HG02970 (cell line): ENCODE measurements around the gene CSNK1G2.

Experiments
- ATAC-seq: cut with Tn5 transposase; IDR thresholded peaks from one replicate; pipeline ENCODE4 v1.9.1; 2021; ENCODE audit warnings: mild to moderate bottlenecking, moderate library complexity, moderate number of reproducible peaks; ENCODE audit not compliant: unreplicated experiment, low FRiP score

CSNK1G2 gene

DNA sequence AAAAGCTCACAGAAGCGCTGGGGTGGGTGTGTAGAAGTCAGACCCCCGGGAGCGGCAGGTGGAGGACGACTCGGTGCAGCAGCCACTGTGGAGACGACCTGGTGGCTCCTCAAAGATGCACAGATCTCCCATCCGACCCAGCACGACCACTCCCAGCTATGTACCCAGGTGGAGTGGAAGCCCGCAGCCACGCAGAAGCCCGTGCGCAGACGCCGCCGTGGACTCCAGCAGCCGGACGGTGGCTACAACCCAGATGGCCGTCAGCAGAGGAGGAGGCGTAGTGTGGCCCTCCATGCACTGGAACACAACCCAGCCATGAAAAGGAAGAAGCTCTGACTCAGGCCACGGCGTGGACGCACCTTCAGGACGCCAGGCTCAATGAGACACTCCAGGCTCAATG is 21.7 kb downstream of the CSNK1G2 start:
- ATAC-seq, result no peak

DNA sequence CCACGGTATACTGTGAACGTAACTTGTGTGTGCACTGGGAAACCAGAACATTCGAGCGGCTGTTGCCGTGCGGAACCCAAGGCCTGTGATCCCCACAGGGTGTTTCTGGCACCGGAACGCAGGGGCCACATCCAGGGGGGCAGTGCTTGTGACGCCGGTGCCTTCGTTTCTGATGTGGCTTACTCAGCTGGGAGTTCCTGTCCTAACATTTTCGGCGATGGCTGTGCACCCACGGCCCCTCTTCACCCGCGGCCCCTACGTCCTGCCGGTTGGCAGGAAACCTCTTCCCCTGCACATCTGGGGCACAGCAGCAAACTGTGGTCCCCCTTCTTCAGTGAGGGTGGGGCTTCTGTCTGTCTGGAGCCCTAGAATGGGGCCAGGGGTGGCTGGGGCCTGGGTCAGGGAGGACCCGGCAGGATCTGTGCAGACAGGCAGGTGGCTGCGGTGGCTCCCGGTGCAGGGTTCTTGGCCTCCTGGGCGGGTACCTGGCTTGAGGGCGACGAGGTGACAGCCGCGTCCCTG is 26.2 kb downstream of the CSNK1G2 start:
- no peak for ATAC-seq

DNA sequence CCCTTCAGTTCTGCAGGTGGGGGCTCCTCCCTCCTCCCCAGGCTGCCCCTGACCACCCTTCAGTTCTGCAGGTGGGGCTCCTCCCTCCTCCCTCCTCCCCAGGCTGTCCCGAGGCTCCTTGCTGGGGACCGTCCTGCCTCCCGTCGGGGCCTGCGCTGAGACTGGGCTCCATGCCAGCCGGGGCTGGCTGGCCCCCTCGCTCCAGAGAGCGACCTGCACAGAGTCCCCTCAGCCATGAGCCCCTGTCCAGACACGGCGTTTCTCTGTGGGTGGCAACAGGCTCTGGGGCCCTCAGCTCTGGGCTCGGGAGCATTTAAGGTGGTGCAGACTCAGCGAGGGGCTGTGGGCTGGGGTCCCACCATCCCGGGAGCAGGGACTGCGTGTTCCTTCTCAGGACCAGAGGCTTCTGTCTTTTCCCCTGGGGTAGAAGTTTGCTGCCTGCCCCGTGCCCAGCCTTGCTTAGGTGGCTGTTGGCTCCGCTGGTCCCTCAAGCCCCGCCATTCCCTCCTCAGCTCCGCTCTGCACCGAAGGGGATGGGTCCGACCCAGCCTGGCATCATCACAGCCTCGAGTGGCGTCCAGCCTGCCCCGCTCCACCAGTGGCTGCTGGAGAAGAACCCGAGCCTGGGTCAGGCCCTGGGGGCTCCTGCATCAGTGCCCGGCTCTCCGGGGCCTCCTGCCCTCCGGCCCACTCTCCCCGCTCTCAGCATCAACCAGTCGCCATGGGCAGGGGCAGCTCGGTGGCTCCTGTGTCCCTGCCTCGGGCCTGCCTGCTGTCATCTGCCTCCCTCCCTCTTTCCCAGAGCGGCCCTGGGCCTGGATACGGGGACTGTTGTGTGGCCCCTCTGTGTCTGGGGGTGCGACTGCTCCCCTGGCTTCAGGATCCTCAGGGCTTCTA is 27.6 kb downstream of the CSNK1G2 start:
- no peak for ATAC-seq

DNA sequence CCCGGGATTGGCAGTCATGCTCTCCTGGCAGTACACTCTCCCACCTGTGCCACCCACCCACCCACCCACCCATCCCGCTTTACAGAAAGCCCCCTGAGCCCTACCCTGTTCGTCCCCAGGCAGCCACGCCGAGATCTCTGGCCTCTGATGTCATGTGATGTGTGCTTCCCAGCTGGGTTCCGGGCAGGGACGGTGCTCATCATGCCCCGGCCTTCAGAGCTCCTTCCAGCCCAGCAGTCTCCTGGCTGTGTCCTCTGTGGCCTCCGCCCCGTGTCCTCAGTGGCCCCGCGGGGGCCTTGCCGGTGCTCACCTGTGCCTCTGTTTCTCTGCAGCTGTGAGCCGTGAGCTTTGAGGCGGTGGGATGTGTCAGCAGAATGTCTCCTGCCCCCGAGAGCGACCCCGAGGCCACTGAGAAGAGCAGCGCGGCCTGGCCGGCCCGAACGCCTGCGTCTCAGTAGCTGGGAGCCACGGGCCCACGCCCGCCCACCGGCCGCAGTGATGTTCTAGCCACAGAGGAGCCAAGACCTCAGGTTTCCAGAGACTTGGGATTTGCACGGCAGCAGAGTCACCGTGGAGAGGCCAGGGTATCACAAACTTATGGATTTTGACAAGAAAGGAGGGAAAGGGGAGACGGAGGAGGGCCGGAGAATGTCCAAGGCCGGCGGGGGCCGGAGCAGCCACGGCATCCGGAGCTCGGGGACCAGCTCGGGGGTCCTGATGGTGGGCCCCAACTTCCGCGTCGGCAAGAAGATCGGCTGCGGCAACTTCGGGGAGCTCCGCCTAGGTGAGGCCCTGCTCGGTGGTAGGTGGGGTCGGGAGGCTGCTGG is 28.4 kb downstream of the CSNK1G2 start:
- ATAC-seq, result no peak

DNA sequence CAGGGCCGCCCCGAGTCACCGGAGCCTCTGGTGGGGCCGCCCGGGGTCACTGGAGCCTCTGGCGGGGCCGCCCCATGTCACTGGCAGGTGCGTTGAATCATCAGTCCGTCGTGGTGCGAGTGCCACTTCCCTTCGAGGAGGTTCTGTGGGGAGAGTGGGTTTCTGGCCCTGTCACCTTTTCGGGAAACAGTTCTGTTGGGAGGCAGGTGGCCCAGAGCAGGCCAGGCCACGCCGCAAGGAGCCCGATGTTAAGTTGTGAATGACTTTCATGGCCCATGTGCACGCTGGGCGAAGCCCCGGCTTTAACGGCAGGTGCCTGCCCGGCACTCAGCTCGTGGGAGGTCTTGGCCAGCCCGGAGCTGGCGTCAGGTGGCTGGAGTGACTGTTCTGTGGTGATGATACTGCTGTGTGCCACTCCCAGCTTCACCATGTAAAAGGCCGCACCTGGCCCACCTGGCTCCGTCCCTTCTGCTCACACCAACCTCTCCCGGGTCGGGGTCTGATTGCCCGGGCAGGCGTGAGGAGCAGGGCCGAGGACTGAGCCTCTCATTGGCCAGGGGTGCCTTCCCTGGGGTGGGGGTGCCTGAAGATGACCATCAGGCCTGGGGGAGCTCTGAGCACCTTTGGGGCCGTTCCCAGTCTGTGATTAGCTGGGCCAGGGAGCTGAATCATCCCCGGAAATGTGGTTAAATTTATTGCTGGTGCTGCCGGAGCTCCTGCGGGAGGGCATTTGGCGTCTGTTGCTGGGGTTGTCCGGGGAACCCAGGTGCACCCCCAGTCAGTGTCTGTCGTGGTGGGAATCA is 29.2 kb downstream of the CSNK1G2 start:
- ATAC-seq, result no peak

DNA sequence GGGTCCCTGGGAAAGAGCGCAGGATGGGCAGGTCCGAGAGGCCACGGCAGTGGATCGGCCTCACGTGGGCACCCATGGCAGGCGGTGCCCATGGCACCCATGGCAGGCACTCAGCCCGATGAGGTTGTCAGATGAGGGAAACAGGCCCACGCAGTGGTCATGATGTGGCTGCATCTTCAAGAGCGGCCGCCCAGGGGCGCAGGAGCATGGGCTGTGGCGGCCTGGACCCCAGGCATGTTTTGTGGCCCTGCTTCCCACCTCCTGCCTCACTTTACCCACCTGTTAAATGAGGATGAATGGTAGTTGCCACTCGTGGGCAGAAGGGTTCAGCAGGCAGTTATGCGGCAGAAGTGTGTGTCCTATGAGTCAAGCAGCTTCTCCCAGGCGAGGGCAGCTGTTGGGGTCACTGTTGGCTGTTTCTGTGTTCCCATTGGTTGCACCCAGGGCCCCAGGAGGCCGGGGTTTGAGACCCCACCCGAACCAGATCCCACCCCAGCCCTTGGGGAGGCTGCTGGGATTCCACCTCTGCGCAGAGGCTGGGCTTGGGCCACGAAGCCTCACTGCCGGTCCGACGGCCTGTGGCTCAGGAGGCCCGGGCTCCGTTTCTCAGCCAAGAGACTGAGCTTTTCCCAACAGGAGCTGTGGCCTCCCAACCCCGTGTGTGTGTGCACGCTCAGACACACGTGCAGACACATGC is 30.0 kb downstream of the CSNK1G2 start:
- ATAC-seq, result no peak

DNA sequence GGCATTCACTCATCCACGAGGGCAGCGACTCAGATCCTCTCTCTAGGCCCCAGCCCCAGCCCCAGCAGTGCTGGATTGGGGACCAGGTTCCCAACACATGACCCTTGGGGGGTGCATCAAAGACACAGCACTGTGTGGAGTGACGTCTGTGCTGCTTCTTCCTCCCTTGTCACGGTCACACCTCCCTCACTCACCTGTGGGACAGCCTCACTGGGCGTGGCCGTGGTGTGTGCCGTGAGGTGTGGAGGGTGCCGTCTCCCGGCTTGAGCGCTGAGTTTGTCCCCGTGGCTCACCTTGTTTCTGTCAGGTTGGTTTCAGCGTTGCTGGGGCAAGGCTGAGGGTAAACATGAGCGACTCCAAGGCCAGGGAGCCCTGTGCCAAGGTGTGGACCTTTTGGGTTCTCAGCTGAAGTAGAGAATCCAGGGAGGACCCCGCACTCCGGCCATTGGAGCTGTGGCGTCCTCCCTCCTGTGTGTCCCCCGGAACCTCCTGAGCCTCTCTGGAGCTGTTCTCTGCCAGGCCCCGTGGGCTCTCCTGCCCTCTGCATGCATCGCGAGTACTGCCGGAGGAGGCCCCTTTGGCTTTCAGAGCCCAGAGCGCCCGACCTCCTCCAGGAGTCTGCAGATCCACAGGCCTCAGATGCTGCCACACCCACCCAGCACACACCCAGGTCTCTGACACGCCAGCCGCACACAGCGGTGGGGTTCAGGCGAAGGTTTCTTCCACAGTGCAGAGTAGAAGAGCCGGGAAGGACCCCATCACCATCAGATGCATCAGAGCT is 33.6 kb downstream of the CSNK1G2 start:
- no peak for ATAC-seq

DNA sequence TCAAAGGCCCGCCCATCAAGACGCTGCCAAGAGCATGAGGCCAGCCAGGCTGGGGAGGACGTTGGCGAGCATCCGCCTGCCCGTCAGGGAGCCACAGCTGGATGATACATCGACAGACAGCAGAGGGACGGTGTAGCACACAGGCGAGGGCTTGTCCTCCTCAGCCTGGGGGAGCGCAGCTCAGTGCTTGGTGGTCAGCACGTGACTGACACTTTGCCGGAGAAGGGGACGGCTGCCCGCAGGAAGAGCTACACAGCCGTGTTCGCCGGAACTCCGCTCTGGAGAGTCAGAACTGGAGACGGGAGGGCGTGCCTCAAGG is 34.1 kb downstream of the CSNK1G2 start:
- ATAC-seq, result no peak

DNA sequence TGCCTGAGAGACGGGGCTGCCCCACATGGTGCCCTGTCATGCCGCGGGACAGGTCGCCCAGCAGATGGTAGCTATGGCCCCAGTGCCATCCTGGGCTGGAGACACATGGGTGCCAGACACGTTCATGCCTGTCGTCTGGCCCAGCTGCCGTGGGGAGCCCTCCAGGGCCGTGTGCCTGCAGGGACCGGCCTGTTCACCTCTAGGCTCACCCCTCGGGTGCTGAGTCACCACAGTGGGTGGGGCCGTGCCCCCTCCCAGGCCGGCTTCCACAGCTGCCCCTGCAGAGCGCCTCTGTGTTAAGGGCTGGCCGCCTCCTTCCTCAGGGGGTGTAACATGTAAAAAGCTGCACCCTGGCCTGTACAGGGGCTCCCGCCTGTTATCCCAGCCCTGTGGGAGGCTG is 36.1 kb downstream of the CSNK1G2 start:
- no peak for ATAC-seq

DNA sequence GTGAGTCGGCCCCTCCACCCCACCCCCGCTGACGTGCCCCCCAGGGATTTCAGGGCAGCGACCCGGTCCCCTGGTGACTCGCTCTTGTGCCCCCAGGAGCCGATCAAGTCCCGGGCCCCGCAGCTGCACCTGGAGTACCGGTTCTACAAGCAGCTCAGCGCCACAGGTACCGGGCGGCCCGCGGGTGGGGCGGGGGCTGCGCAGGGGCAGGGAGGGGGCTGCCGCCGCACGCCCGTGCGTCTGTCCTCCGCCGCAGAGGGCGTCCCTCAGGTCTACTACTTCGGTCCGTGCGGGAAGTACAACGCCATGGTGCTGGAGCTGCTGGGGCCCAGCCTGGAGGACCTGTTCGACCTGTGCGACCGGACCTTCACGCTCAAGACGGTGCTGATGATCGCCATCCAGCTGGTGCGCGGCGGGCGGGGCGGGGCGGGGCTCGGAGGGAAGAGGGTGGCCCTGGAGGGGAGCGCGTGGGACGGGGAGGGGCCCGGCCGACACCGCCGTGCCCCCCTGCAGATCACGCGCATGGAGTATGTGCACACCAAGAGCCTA is 37.4 kb downstream of the CSNK1G2 start:
- no peak for ATAC-seq

DNA sequence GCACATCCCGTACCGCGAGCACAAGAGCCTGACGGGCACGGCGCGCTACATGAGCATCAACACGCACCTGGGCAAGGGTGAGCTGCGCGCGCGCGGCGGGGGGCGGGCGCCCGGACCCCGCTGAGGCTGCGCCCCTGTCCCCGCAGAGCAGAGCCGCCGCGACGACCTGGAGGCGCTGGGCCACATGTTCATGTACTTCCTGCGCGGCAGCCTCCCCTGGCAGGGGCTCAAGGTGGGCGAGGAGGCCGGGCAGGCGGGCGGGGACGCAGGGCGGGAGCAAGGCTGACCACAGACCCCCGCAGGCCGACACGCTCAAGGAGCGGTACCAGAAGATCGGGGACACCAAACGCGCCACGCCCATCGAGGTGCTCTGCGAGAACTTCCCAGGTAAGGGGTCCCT is 38.0 kb downstream of the CSNK1G2 start:
- ATAC-seq, result no peak

DNA sequence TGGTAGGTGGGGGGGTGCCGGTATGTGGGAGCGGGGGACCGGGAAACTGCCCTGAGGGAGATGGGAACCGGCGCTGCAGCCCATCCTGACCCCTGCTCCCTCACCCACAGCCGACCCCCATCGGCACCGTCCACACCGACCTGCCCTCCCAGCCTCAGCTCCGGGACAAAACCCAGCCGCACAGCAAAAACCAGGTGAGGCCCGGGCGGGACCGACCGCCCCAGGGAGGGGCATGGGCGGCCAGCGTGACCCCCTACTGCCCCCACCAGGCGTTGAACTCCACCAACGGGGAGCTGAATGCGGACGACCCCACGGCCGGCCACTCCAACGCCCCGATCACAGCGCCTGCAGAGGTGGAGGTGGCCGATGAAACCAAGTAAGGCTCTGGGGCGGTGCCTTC is 38.7 kb downstream of the CSNK1G2 start:
- no peak for ATAC-seq

DNA sequence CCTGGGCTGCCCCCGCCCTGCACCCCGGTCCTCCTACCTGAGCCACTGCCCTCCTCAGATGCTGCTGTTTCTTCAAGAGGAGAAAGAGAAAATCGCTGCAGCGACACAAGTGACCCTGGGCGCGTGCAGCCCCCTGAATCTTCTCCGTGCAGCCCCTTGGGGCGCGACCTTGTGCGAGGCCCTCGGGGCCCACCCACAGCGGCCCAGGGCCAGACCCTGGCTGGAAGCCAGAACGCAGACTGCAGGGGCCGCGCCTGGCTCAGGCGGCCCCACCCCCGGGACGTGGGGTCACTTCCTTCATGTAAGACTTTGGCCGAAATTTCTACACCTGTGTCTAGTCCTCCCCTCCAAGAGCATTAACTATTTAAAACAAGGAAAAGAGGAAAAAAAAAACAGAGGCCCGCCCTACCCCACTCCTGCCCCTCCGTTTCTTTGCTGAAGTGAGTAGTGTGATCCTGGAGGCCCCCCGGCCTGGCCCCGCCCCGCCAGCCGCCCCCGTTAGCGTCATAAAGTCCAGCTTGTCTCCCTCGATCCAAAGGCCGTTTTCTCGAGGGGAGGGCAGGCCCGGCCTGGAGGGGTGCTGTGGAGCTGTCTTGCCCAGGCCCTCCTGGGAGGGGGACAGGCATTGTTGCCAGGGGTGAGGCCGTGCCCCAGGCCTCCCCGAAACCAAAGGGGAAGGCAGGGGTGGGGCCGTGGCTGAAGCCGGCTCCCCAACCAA is 39.3 kb downstream of the CSNK1G2 start:
- ATAC-seq, result no peak

DNA sequence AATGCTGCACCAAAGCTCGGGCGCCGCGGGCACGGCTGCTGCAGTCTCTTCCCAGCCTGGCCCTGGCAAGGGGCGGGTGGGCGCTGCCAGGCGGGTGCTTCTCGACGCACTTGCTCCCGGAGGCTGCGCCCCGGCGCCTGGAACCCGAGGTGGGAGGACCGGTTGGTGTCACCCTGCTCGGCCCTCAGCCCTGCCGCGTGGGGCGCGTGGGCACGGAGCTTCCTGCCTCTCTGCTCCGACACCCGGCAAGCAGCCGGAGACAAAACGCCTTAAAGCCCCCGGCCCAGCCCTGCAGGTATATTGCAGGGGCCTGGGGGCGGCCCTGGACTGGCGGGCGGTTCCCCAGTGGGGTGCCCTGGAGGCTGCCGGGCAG is 39.8 kb downstream of the CSNK1G2 start:
- ATAC-seq, result no peak

DNA sequence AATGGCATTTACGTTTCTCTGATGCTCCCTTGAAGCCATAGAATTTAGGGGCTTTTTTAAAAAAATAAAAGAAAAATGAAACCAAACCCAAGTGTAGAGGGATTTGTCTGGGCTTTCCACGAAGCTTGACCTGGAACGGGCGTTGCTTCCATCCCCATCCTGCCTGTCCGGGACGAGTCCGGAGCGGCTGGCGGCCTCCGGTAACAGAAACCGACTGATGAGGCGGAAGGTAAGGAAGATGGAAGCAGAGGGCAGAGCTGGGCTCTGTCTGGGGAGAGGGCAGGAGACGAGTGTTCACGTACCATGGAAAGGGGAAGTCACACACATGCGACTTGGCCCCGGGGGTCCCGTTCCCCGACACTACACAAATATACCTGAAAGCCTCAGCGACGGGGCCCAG is 40.3 kb downstream of the CSNK1G2 start:
- ATAC-seq, result no peak

DNA sequence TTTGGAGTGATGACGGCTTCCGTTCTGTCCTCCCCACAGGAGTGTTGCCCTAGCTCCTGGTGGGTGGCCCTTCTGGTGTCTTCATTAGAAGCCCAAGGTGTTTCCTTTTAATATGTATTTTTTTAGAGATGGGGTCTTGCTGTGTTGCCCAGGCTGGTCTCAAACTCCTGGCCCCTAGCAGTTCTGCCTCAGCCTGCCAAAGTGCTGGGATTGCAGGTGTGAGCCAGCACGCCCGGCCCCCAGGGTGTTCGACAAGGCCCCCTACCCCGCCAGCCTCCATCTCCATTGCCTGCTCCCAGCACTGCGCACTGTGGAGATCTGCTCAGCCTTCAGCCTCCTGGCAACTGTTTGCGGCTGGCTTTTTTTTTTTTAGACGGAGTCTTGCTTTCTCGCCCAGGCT is 43.4 kb downstream of the CSNK1G2 start:
- no peak for ATAC-seq

DNA sequence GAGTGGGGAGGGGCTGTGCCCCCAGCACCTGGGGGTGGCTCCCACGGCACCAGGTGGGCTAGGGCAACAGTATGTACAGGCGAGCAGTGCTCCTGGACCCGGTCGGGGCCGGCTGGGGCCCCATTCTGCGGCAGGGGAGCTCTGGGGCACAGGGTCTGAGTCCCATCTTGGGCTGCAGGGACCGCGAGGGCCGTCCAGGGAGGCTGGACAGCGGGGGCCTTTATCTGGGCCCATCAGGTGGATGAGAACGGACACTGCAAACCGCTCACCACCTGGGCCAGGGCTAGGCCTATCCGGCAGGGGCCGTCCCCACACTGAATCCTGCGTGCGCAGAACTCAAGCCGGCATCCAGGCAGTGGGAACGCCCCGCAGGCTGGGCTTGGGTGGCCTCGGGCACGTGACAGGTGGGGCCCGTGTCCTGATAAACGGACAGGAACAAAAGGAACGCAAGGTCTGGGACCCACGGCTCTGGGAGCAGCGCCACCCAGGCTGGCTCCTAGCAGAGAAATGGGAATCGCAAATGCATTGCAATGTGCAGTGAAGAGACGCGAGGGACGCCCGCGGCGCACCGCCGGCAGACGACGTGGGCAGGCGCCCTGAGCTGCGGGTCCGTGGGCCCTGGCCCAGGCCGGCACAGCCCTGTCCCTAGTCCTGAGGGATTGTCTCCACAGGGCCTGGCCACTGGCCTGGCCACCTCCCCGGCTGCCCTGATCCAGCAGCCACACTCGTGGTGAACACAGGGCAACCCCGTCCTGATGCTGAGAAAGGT is 44.8 kb downstream of the CSNK1G2 start:
- no peak for ATAC-seq
